ENCODE data around the gene RAD51B.

RAD51B gene

GRCh38 chr14:68674538-68675232 lies 855.1 kb downstream of the RAD51B start:
- DNase-seq: no peak

- DNase-seq: no peak
Measured at GRCh38 chr14:68675233-68675577, 855.6 kb downstream of the RAD51B start.

DNA sequence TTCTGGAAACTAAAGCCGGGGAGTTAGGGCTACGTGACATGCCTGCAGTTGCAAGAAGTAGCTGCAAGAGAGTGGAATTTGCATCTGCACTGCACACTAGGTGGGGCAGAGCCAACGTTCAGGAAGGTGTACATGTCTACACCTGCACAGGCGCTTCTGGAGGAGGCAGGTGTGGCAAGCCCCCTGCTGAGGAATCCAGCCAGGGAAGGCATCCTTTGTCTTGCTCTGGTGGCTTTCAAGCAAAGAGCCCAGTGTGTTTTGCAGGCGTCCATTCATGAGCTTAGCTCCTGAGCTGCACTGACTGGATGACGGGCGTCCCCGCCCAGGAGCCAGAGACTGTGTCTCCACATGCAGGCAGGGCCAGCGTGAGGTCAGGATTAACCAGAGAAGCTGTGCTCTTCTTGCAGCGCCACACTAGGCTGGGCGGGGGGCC lies 856.9 kb downstream of the RAD51B start:
- no peak for DNase-seq

DNA sequence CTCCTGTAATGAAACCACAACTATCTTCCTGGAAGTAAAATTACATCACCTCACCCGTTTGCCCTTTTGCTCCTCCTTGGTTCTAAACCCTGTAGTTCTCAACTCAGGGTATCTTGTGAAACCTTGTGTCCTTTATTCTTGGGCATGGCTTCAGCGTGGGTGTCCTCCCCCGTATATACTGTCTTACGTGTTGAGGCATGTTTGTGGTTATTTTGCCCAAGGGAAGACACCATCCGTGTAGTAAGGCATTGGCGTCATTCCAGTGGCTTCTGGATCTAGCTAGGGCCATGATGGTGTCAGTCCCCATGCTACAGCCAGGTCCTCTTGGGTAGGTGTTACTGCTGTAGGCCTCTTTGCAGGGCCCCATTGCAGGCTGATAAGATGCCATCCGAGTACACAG lies 857.9 kb downstream of the RAD51B start:
- no peak for DNase-seq

- DNase-seq: no peak
Measured at GRCh38 chr14:68677901-68678300, 858.3 kb downstream of the RAD51B start.

DNA sequence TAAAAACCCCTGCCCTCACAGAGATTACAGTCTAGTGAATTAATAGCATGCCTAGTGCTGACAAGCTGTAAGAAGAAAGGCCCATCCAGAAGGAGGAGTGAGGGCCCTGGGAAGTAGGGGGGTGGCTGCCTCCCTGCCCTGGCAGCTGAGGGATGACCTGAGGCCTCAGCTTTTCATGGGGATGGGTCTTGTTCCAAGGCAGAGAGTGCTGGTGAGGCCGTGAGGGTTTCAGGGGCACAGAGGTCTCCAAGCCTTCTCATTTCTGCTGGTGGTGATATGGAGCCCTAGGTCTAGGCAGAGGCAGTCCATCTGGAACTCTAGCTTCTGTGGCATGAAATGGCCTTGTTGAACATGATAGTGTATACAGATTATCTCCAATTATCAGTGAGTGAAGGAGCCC lies 858.9 kb downstream of the RAD51B start:
- DNase-seq: no peak

GRCh38 chr14:68679301-68679700 lies 859.7 kb downstream of the RAD51B start:
- no peak for DNase-seq

DNA sequence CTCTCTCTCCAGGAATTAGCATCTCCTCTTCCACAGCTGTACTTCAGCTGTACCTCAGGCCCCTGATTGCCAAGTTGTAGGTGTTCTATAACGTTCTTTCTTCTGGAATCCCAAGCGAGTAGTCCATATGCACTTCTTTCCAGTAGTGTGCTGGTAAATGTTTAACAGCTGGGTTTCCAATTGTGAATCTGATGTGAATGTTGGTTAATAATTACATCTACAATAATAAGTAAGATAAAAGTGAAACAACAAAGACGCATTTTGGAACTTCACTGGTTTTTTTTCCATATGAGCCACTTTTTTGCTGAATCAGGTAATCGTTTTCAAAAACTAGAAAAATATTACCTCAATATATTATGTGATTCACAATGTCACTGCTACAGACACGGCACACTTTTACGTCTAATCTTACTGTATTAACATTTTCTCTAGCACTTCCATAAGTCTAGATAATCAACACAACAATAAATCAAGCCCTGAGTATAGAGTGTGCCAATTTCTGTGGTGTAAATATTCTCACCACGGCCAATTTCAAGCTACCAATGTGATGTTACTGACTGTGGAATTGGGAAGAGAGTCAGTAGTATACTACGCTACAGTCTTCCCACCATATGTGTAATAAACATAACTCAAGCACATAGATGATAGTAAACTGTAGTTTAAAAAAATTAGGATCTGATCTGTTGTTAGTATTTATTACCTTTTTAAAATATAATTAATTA lies 860.3 kb downstream of the RAD51B start:
- DNase-seq: no peak

DNA sequence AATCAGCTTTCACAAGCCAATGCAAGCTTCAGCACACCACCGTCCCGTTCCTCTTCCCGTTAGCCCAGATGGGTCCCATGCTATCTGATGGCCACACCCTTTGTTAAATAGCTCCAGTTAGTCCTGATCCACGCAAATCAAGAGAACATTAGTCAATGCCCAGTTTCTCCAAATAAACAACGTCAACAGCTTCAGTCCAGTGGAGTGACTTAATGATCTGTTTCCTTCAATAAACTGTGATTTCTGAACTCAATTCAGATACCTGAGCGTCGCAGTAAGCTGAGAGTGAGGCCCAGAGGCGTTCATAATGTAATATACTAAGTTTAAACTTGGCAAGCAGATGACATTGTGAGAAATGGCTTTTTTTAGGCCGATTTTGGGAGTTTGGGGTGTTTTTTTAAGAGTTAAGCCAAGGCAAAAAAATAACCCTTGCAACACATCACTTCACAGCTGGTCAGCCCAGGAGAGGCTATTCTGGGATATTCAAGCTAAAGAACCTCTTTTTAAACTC lies 861.0 kb downstream of the RAD51B start:
- no peak for DNase-seq

- DNase-seq: no peak
Measured at GRCh38 chr14:68681256-68682011, 861.9 kb downstream of the RAD51B start.

DNA sequence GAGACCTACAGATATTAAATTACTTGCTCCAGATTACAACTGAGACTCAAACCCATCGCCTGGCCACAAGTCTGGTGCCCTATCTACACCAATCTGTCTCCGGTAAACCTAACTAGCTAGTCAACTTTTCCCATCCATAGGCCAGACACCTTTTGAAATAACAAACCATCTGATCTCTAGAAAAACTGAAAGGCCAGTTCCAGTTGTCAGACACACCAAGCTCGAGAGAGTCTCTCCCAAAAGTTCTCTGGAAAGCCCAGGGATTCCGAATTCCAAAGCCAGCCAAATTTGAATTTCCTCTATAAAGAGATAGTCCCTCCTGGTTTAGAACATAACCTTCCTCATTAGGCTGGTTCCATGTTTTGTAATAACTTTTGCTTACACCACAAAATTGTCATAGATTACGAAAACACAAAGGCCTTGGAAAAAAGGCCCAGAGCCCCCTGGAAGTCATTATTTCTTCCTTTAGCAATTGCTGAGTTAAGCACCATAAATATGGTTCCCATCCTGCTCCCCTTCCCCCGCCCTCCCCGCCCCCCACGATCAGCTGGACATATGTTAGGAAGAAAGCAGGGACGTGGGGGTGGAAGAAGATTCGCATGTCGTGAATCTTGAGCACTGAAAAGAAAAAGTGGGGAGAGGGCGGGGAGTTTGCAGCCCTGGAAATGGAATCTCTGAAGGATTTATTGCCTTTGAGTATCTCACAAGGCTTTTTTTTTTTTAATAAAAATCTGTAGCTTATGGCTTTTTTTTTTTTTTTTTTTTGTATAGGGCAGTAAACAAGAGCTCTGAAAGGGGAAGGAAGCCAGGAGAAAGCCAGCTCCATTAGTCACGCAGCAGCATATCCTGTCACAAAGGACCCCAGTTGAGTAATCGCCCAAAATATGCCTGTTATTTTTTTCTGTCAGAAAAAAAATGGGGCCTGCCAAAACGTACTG lies 862.9 kb downstream of the RAD51B start:
- no peak for DNase-seq

DNA sequence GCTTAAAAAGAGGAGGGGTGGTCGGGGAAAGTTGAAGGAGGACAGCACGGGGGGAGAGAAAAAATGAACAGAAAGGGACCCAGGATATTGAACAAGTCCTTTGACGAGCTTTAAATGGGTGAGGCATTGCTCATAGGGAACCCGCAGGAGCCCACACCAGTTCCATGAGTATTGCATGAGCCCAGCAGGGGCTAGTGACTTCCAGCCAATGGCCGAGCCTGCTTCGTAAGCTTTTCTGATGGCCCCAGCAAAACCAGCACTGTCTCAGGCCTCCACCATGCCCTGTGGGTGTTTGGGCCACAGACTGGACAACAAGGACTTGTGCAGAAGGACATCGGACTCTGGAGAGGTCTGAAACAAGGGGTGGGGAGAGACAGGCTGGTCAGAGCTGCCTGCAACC lies 863.7 kb downstream of the RAD51B start:
- no peak for DNase-seq

DNA sequence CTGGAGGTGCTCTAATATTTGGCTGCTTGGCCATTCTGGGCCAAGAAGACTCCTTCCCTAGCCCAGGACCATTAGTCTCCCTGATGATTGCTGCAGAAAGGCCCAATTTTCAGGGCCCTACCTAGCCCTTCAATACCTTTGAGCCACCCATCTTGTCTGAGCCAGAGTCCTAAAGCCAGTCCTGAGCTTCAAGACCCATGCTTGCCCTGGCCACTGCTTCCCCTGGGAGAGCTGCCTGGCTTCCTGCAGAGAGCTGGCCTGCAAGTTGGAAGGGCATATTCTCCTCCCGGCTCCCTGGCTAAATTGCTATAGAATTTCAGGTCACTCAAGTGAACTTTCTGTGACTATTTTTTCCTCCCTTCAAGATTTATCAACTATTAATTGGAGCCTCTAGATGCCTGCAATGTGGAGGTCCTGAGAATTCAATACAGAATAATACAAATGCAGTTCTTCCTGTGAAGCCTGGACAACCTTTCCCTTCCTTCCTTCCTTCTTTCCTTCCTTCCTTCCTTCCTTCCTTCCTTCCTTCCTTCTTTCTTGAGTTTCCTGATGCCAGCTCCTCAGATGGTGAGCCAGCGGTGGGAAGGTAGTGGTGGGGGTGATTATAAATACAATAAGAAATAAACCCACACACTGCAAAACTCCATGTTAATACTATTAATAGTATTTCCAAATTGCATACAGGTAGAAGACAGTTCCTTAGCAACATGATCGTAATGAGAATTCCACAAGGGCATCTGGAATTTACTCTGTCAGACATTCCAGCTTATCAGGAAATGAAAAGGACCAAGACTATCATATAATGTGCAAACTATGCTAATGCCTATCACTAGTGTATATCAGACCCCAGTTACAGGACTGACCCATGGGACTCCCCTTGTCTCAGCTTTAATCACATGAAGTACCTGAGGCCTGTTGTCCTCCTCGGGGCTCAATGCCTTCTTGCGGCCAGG lies 865.2 kb downstream of the RAD51B start:
- no peak for DNase-seq

DNA sequence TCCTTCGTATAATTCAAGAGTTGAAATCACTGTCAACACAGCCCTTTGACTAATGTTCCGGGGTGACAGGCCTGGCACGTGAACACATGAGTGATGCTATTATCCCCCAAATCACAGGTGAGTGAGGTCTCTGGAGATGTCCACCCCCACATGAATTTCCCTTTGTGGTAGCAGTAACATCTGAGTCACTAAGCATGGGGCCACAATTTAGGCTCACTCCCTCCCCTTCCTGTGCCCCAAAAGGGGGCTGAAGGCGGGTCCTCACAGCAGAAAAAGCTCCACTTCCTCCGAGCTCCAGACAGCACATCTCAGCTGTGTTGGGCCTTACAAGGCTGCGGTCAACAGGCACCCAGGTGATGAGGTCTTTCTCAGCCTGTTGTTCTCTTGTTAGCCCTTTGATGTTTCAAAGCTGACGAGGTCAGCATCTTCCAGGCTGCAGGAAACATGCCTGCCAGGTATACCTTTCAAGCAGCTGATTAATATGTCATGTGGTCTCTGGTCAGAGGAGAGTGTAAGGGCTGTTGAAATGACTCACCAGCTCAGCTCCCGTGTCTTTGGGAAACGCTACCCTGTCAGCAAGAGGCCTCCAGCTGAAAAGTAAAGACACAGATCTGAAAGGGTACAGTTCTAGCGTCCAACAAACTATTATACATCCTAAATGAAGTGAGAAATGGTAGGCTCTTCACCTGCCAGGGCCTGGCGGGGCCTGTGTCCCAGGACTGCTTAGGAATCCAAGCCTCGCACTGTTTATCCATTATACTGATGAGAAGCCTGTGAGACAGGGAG lies 866.0 kb downstream of the RAD51B start:
- no peak for DNase-seq

- no peak for DNase-seq
Measured at GRCh38 chr14:68686205-68686465, 866.6 kb downstream of the RAD51B start.

GRCh38 chr14:68686724-68687123 lies 867.1 kb downstream of the RAD51B start:
- DNase-seq: no peak

- no peak for DNase-seq
Measured at GRCh38 chr14:68687746-68688145, 868.2 kb downstream of the RAD51B start.

DNA sequence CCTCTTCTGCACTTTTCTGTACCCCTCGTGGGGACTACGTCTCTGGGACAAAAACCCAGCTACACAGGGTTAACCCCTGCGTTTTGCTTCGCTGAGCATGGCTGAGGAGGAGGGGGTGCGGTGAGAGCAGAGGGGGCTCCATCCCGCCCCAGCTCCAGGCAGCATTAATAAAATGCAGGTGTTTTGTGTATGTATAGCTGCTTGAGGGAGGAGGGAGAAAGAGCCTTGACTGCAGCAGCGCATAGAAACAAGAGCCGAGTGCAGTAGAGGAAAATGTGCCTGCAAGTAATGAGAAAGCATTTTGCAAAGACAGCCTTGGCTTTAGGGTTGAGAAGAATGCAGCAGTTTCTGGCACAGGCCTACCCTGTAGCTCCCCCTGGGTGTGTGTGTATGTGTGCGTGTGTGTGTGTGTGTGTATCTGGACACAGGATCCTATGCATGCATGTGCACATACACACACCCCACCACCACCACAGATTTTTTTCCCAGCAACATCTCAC lies 869.3 kb downstream of the RAD51B start:
- no peak for DNase-seq

GRCh38 chr14:68689511-68689910 lies 869.9 kb downstream of the RAD51B start:
- no peak for DNase-seq

GRCh38 chr14:68690089-68690958 lies 870.7 kb downstream of the RAD51B start:
- DNase-seq: no peak
